Hematopoietic multipotent progenitor cell treated with erythropoietin and hydrocortisone succinate and interleukin-3 and kit ligand, for 6 days (in vitro differentiated cells): ENCODE data around the gene GRIK4.

Source experiments
- DNase-seq: peaks from one replicate; pipeline ENCODE4 v3.0.0-alpha.2; 2015

Gene GRIK4

DNA sequence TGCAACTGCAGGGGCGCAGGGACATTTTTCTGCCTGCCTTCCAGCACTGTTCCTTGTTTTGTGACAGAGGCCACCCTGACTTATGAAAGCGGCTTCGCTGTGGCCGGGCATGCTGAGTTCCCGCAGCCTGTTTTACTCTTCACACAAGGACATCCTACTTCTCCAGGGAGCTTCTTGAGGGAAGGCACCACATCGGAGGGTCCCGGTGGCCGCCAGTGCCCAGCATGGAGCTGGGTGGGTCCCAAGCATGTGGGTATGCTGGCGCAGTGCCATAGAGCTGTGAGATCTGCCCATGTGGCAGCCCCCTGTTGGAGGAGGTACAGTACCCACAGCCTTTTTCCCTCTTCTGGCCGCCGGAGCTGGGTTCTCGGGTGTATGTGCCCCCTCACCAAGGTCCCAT lies 136.1 kb downstream of the GRIK4 start:
- DNase-seq: no peak

DNA sequence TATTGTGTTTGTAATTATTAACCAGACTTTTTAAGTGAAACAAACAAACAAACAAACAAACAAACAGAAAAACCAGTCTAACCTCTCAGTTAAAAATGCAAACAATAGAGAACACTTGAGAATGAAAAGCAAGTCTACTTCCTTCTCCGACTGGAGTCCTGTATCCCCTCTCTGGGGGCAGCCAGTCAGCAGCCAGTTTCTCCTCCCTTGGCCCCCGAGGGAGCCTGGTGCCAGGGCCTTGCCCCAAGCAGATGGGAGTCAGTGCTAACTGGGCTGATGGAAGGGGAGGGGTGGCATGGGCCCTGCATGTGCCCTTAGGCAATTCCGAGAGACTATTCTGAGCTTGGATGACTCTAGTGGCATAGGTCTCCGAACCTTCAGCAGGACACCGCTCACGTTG lies 137.2 kb downstream of the GRIK4 start:
- DNase-seq: no peak

DNA sequence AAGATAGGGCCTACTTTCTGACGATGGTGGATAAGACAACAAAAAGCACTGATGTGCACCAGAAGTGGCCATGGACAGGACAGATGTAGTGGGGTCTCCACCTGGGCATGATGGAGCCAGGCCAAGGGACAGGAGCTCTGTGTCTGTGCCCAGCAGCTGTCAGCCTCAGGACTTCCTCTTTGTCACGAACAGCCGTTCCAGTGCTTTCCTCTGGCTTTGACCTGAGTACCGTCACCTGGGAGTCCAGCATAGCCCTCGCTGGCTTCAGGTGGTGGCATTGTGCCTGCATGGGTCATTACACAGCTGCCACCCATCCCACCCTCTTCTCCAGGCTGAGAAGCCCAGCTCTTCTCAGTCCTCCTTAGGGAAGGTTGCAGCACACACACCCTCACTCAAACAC lies 137.8 kb downstream of the GRIK4 start:
- no peak for DNase-seq

DNA sequence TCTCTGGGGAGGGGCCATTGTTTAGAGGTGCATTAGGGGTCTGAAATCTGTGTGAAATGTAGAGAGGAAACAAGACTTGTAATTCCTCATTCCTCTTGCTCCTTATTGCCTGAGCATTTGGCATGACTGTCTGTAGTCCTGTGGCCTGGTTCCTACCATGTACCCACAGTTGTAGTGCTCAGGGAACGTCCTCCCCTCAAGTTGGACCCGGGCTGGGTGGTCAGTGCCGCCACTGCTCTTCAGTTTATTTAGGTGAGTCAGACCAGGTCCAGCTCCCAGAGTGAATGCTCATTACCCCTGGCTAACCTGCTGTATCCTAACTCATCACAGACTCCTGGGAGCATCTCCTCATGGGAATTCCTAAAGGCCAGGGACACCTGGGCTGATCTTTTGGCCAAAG lies 139.8 kb downstream of the GRIK4 start:
- no peak for DNase-seq

DNA sequence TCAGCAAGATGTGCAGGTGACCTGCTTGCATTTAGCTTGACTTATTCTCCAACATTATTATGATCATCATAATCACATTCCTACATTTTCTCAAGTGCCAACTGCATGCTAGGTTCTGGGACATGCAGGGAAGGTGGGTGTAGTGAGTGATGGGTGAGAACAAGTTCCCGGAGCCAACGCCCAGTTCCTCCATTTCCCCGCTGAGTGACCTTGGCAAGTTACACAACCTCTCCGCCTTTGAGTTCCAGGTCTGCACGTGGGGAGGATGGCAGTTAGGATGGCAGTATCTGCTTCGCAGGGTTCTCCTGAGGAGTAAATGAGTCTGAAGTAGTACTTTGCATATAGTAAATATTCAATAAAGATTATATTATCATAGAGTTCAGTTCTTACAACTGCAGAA lies 140.3 kb downstream of the GRIK4 start:
- no peak for DNase-seq

DNA sequence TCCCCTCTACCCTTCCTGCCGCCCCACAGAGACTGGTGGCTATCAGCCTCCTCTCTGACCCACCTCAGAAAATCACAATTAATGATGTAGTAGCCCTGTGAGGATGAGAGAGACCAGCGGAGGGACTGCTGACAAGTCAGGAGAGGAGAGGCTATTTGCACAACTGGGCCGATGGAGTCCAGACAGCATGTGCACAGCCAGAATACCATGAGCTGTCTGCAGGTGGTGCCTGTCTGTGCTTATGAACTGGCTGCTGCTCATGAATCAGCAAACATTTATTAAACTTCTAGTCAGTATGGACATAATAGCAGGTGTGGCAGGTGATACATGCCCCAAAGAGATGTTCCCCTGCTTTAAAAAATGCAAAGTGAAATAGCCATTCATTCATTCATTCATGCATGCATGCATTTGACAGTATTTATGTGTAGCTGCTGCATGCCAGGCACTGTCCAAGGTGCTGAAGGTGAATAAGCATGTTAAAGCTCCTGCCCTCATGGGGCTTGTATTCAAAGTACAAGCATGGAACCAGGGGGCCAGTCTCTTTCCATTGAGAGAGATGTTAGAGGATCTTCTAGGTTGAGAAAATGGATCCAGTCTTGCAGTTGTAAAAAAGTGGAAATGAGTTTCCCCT lies 141.3 kb downstream of the GRIK4 start:
- peak; percentile 49 for DNase-seq

DNA sequence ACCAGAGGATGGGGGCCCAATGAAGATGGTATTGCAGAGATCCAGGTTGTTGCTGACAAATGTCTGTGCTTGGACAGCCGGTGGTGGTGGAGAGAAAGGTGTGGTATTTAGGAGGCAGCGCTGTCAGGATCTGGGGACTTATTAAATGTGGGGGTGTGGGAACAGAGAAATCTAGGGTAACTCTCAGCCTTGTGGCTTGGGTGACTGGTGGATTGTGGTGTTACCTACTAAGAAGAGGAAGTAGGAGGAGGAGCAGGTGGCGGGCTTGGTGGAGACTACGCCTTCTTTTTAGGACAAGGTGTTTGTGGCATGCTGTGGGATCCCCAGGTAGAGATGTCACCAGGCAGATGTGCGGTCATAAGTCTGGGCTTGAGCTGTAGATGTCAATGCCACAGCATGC lies 144.0 kb downstream of the GRIK4 start:
- DNase-seq: no peak

DNA sequence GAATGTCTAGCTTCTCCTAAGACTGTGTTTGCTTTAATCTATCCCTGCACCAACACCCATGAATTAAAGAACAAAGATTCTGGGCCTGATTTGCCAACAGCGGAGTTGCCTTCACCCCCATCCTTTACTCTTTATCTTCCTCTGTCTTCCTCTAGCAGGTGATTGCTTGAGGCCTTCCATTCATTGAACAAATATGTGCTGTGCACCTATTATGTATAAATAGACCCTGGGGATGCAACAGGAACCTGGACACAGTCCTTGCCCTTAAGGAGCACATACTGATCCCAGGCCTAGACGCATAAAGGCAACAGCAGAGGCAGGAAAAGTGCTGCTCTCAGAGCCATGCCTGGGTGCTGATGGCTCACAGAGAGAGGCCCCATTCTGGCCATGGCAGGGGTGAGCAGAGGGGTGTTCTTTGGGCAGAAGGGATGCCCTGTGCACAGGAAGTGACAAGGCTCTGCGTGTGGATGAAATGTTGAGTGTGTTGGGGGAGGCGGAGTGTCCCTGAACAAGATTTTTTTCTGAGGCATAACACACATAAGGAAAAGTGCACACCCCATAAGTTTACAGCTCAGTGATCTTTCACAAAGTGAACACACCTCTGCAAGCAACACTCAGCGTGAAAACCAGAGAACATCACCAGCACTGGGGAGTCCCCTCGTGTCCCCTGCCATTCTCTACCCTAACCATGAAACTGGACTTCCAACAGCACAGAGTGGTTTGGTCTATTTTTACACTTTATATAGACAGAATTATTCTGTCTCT lies 145.9 kb downstream of the GRIK4 start:
- no peak for DNase-seq

DNA sequence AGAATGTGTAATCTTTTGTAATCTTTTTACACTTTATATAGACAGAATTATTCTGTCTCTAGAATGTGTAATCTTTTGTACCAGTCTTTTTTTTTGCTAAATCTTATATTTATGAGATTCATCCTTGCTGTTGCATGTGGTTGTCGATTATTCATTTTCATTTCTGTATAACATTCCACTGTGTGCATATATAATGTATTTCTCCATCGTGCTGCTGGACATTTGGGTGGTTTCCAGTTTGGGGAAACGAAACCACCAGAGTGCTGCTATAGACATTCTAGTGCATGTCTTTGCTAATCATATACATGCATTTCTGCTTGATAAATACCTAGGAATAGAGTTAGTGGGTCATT lies 146.5 kb downstream of the GRIK4 start:
- no peak for DNase-seq

DNA sequence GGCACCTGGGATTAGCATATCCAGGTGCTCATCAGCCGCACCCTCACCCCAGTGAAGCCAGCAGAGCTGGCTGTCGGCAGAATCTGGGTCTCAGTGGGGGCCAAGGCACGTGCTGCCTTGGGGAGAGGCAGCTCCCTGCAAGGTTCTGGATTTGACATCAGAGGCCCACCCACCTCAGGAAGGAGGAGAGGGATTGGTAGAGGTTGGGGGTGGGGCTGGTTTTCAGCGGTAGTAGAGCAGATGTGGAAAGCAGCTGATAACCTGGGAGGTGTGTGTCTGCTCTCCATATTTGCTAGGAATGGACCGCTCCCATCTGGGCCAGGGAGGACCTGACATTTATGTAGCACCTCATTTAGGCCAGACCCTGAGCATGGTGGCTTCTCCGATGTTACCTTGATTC lies 147.5 kb downstream of the GRIK4 start:
- no peak for DNase-seq

DNA sequence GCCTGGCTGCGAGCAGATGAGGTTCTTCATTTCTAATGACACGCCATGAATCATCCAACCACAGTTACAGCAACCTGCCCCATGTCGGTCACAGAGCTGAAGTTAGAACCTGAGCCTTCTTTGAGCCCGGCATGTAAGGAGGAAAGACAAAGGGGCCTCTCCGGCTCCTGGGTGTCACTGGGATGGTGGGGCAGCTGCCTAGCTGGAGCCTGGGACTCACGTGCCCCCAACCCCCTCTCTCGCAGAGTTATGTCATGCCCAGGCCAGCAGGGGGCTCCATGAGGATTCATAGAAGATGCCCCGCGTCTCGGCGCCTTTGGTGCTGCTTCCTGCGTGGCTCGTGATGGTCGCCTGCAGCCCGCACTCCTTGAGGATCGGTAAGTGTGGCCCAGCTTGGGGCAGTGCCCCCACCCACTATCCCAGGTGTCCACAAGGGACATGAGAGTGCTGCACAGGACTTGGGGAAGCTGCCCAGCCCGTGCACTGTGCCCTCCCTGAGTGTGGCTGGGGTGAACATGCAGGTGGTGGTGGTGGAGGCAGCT lies 148.5 kb downstream of the GRIK4 start:
- peak; percentile 75 for DNase-seq

DNA sequence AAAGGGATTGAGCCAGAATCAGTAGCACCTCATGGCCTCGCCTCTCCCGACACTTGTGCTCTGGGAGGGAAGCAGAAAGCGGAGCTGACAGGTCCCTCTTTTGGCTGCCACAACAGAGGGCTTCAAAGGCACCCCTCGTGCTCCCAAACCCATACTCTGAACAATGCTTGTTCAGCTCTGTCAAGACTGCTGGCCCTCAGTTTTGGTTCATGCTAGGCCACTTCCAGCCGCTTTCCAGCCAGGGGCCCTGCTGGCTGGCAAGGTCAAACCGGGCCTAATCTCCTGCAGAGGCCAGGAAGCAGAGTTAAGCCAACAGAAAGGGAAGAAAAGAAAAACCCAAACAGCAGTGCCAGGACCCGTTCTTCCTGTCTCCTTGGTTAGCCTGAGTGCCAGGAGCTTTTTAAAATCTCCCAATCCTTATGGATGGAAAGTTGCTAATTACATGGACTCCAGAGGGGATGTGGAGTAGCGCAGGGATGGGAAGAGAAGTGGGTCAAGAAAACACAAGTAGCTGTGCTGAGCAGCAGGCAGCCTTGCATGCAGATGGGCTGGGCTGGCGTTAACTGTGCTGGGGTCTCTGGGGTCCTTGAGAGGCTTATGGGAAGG lies 150.6 kb downstream of the GRIK4 start:
- DNase-seq: no peak

DNA sequence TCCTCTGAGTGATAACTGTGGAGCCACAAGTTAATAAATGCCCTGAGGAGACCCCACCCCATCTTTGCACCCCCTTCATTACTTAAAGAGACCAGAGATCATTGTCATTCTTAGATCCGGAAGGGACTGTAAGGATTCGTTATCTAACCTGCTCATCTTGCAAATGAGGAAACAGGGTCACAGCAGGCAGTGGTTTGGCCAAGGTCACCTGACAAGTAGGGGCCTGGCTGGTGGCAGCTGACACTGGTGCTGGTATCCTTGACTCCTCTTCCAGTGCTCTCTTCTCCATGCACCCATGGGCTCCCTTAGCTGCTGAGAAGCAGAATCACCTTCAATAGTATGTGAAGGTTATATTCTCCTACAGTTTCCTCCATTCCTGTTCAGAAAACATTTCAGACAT lies 151.6 kb downstream of the GRIK4 start:
- no peak for DNase-seq

DNA sequence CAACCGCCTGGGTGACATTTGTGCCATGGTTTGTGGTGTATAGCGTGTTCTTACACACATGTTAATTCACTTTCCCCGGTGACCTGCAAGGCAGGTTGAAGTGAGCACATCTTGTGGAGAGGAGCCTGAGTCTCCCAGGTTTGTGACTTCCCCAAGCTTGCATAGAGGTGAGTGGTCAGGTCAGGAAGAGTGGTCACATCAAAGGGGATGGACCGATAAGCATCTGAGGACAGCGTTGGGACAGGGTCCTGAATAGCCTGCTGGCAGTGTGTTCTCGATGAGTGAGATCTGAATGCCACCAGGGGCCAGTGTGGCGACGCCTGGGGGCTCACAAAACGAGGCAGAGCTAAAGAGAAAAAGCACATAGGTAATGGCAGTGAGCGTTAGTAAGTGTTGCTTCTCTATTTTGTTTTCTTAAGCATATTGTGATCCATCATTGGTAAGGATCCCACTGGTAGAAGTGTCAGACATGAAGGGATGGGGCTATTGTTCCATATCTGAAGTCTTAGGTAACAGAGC lies 154.6 kb downstream of the GRIK4 start:
- DNase-seq: no peak

DNA sequence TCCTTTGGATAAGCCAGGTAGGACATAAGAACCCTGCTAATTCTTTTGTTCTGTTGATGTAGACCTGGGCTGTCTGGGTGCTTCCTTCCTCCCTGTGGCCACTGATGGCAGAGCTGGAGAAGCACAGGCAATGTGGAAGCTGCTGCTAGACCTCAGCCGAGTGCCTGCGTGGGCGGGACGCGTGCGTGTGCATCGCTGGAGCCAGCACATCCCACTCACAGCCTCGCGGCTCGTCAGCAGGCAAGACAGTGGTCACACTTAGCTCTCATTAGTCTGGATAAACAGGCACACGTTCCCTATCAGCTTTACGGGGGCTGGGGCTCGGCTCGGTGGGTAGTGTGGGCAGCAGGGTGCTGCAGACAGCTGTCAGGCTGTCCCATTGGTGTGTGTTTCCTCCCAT lies 155.7 kb downstream of the GRIK4 start:
- peak; percentile 1 for DNase-seq

DNA sequence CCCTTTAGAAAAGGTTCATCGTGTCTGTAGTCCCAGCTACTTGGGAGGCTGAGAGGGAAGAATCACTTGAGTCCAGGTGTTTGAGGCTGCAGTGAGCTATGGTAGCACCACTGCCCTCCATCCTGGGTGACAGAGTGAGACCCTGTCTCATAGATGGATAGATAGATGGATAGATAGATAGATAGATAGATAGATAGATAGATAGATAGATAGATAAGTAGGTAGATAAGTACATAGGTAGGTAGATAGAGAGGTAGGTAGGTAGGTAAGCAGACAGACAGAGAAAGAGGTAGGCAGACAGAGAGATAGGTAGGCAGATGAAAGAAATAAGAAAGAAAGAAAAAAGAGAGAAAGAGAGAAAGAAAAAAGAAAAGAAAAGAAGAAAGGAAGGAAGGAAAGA lies 156.4 kb downstream of the GRIK4 start:
- no peak for DNase-seq

DNA sequence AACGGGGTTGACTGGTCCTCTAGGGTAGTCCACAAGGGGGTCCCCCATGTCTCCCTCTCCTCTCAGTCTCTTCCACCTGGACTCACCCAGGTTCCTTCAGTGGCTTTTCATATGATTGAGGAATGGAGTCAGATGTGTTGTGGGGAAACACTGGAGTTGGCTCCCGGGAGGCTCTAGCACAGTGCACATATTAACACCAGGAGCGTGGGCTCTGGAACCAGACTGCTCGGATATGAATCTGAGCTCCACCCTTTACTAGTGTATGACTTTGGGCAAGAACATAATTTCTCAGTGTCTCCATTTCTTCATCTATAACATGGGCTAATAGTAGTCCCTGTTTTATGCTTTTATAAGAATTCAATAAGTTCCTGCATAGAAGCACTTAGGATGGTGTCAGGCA lies 157.0 kb downstream of the GRIK4 start:
- no peak for DNase-seq

DNA sequence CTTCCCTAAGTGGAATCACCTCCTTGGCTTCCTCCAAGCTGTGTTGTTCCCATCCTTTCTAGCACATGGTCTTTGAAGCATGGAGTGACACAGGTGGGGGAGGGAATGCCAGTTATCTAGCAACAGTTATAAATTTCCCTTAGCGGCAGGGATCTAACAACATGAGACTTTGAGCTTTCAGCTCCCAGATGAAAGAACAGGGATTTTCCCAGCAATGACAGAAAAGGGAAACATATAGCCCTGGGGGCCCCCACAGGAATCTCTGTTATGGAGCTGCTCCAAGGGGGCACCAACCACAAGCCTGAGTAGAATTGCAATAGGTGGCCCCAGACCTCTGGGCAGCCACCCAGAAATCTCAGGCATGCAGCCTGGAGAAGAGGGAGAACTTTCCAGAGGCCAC lies 163.0 kb downstream of the GRIK4 start:
- DNase-seq: no peak

DNA sequence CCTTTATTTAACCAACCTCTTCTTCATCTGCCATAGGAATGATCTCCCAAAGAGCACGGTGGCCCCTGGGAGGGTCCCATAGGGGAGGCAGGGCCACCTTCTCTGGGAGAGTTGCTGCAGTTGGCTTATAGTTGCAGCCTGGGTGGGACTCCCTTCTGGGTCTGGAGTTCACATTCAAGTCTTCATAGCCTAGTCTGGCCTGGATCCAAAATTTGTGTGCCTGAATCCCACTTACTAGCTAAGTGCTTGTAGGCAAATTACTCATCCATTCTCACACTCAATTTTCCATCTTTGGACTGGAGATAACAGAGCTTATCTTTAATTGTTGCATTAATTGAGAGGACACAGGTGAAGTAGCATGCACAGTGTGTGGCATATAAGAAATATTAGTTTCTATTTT lies 163.6 kb downstream of the GRIK4 start:
- DNase-seq: no peak

DNA sequence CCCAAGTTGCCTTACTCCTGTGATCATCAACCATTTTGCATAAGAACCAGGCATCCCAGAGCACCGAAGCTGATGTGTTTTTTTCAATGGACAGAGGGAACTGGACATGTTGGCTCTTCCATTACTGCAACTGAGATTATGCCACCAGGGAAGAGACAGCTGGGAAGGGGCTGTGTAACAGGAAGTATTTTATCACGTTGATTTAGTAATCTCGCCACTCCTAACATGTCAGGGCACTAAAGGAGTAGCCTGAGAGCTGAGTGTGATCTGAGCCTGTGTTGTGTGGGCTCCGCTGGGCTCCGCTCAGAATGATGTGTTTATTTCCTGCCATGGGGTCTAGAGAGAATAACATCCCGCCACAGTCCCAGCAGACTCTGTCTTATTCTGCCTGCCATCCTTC lies 165.4 kb downstream of the GRIK4 start:
- DNase-seq: no peak

DNA sequence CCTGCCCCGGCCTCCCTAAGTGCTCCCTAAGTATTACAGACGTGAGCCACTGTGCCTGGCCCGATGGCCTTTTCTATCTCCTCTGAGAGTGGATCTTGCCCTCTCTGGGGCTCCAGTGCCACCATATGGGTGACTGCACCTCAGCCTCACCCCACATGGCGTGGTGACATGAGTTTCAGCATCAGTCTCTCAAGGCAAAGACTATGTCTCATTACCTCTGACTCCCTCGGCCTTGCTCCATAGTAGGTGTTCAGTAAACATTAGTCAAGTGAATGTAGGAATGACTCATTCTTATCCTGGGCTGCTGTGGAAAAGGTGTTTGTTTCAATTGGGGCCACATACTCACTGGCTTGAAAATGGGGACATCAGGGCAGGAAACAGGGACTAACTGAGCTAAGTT lies 168.8 kb downstream of the GRIK4 start:
- DNase-seq: no peak

DNA sequence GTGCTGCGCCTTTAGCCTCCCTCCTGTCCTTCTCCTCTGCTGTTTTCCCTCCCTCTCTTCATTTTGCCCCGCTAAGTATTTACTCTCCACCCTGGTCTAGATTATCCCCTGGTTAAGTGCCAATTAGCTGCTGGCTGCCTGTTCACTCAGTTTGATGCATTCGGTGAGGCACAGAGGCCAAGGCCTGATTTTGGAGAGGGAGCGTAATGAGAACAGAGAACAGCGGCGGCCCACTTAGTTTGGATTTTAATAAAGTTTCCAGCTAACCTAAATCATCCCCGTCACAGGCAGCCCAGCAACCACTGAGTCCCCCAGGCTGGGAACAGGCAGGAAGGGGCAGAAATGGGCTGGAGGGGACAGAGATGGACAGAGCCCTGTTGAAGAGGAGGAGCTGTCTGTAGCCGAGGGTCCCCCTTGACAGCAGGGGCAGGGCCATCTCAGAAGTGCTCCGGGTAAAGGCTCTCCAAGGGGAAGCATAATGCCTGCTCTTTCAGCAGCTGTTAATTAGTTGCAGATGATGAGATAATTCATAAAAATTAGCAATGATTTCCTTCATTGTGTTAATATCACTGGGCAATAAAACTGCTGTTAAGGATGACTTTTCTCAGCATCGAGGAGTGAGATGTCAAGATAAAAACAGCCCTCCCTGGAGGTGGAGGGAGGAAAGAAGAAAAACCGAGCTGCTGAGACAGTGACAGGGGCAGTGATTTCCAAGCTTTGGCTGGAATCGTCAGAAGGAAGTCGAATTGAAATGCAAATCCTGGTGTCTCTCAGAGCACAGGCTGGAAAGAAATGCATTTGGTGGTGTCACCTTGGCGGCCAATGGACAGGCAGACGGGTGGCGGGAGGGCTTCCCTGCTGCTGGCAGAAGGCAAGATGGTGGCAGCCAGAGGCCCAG lies 170.1 kb downstream of the GRIK4 start:
- DNase-seq: no peak

DNA sequence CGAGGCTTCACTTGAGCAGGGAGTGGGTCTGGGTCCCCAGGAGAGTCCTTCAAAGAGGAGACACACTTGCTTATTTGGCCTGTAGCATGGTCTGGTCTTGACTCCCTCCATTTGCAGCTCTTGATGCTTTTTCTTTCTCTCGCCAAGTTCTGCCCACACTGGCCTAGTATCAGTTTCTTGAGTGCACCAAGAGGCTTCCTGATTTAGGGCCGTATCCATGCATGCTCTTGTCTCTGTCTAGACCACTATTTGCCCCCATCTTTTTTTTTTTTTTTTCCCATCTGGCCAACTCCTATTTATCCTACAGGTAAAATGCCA lies 170.7 kb downstream of the GRIK4 start:
- no peak for DNase-seq
